Activated CD4-positive, alpha-beta T cell treated with anti-CD3 and anti-CD28 coated beads, Interleukin-2, amount 50 U/mL, for 1 hour (primary cell): ENCODE data around the gene TULP4.
"Not testable (repeated sequence)": the region's sequence is repeated elsewhere in the genome, so short reads cannot be mapped to it uniquely, and the experiment has no call there.

ENCODE experiments used
- DNase-seq: peaks from one replicate; pipeline ENCODE4 v3.0.0-alpha.2; 2020

Gene TULP4

DNA sequence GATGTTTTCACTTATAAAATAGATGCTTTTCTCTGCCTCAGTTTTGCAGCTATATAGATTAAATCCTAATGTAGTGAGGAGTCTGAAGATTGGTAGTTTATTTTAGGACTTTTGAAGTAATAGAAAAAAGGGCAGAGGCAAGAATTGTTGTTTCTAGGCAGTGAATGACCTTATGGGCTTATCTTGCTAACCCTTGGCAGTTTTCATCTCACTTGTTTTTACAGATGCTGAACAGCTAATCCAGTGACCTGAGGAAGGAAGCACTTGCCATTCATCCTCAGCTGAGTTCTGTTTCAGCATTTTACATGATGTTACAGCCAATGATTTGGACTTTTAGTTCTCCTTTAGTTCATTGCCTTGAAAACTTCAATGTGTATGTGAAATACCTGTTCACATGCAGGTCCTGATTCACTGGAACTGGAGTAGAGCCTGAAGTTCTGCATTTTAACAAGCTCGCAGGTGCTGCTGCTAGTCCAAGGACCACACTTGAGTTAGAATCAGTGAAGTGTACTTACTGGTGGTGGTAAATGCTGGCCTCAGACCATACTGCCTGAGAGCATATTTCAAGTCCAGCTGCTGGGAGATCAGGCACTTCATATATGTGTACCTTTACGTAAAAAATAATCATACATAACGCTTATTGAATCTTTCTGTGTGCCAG lies 86.9 kb downstream of the TULP4 start:
- DNase-seq = no peak

DNA sequence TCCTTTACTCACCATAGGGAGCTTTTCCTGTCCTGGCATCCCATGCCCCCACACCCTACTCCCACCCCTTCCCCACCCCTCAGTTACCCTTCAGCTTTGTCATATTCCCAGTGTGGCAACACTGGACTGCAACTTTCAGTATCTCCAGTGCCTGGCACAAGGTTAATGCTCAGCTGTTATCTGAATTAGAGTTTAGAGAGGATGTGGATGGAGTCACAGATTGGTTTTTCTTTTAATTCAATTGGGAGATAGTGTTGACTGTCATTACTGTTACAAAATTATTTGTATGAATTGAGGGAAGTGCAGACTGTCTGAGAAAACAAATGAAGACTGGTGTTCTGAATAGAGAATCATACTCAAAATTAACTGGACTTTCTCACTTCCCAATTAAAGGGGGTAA lies 89.9 kb downstream of the TULP4 start:
- DNase-seq = no peak

DNA sequence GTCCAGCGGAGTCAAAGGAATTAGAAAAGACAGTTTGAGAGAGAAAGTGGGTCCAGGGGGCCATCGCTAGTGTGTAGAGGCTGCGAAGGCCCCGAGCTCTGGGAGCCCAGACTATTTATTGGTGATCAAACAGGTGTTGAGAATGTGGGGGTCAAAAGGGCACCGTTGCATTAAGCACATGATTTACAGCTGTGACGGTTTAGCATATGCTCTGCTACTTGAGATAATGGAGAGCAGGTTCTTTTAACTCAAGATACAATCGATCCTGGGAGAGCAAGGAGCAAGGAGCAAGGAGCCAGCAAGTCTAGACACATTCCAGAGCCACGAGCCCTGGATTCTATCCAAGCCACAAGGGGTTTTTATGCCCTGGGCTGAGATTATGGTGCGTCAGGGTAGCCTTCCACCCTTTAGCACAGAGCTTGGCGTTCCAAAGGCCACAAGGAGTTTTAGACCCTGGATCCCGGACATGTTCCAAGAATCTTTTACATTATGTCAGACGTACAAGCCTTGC lies 93.1 kb downstream of the TULP4 start:
- DNase-seq = not testable (repeated sequence)

DNA sequence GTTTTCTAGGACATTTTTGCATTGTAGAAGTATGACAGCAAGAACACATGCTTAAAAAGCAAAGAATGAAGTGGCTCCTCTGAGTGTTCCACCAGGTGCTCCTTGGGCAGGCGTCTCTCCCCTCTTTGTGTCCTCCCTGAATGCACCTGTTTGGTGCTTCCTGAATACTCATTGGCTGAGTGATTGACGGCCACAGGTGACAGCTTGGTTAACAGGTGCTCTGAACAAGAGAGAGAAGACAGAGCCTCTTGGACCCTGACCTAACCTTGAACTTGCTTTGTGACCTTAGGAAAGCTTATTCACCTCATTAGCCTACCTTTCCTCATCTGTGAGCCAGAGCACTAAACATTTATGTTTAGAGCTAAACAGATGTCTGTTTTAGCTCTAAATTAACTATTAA lies 93.7 kb downstream of the TULP4 start:
- no peak for DNase-seq

DNA sequence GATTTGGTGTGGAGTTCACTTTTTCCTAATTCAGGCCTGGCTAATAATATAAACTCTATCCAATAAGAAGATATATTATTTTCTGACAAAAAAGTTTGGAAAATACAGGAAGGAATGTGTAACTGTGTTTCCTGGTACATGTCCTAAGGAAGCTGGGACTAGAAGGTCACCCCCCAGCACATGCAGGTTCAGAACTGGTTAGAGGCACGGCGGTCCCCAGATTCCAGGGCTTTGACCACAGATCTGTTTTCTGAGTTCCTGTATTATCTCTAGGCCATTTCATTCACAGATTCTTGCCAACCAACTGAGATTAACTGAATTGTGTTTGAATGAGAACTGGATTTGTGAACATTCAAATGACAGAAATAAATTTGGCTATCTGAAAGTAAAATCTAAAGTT lies 94.5 kb downstream of the TULP4 start:
- DNase-seq = no peak

DNA sequence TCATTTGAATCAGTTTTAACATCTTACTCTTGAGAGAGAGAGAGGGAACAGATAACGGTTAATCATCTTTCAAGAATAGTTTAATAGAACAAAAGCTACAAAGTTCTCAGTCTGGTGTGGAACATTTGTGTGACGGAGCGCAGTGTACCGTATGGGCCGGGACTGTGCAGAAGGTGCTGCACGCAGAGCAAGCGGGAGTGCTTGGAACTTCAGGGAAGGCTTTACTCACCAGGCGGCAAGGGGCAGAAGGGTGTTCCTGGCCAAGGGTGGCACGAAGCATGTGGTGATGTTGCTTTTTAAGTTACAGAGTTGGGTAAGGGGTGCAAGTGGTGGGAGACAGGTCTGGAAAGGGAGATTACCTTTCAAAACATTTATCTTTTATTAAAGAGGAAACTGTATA lies 95.7 kb downstream of the TULP4 start:
- DNase-seq = no peak

DNA sequence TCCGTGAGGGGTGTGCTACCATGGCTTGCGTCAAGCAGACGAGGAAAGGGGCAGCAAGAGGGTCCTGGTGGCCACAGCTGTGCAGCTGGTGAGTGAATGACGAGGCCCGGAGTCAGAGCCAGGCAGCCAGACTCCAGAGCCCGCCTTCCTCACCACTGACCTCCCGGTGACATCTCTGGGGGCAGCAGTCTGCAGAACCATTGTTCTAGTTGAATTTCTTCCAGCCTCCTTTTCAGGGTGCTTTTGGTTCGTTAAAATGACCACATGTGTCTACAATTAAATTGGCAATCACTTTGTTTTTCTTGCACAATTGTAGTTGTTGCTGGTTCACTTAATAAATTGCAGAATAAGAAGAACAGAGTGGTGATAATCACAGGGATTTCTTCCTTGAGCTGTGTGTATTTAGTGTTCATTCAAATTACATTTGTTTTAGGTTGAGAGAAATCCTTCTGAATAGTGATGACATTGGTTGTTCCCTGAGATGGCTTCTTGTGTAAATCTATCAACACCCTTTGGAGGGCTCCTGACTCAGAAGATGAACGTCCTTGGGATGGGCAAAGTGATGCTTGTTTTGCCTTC lies 96.4 kb downstream of the TULP4 start:
- DNase-seq = no peak

DNA sequence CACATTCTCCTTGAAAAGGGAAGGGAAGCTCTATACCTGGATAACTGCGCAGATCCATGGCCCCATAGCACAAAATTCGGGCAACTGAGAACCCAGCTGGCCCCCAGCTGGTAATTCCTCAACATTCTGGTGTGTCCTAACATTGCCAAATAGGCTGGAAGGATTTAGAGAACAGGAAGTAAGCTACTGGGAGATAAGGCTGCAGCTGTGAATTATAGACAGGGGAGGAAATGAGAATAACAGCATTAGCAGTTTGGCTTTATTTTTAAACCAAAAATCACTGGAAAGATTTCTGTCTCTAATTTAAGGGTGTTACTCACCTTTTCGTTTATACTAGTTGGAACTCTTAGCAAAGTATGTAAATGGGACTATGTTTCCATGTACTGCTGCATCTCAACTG lies 97.2 kb downstream of the TULP4 start:
- no peak for DNase-seq

DNA sequence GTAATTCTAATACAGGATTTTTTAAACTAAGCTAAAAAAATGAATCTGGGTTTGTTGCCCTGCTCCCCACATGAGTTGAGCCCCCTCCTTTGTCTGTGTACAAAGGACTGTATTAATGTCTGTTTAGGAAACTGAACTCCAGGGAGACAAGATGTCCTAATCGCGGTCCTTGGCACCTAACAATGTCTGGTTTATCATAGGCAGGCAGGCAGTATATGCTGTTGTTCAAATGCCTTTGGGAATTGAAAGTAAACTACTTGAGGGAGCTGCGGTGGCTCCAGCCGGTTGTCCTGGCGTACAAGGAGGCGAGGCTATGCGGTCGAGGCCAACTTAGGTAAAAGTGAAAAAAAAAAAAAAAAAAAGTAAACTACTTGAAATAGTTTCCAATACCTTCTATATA lies 98.5 kb downstream of the TULP4 start:
- DNase-seq = no peak

DNA sequence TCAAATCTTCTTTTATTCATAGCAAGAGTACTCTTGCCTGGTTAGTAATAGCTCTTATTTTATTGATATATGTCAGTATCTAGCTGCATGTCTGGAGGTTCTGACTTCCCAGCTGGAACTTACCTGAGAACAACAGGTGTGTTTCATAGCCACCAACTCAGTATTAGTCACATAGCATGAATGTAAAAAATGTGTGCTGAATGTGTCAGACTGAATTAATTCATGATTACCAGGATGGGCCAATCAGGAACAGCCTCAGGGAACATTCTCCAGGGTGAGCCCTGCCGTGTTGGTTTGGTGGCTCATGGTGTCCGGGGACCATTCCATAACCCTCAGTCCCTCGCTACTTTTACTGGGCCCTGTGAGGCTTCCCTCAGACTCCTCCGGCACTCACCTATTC lies 99.7 kb downstream of the TULP4 start:
- DNase-seq = no peak

DNA sequence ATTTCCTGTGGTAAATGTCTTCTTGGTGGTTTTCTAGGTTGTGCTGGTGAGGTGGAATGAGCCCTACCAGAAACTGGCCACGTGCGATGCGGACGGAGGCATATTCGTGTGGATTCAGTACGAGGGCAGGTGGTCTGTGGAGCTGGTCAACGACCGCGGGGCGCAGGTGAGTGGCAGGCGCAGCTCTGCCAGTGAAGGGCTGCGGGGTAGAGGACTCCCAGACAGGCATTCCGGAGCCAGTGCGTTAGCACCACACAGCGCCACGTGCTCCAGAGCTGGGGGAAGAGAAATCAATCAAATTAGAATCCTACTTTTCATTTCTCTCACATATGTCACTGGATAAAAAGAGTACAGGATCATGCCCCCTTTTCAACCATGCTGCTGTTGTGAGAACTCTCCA lies 100.8 kb downstream of the TULP4 start:
- no peak for DNase-seq

DNA sequence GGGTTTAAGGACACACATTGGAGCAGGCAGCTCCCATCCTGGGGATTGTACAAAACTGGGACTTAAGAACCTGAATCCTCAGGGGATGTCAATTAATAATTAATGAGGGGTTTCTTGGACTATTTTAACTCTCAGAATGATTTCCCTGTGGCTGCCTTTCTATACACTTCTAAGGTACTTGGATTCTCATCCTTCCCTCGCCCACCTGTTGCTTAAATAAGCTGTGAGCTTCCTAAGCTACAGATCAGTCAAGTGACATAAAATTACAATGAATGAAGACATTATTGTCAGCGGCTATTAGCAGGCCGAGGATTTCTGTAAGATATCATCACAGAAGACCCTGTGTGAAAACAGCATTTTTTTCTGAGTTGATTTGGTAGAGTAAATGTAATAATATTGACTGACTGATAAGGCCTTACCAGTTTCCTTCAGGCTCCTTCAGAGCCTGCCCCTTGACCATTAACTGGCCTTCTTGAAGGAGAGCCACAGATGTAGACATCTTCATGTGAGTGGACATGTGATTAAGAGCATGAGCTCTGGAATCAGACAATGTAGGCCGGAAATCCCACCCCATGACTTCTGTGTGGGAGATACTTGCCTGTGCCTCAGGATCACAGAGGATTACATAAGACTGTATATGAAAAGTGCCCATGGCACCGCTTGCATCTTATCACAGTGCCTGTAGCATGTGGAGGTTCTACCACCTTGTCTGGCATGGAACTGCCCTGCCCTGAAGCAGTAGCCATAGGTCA lies 101.7 kb downstream of the TULP4 start:
- no peak for DNase-seq

DNA sequence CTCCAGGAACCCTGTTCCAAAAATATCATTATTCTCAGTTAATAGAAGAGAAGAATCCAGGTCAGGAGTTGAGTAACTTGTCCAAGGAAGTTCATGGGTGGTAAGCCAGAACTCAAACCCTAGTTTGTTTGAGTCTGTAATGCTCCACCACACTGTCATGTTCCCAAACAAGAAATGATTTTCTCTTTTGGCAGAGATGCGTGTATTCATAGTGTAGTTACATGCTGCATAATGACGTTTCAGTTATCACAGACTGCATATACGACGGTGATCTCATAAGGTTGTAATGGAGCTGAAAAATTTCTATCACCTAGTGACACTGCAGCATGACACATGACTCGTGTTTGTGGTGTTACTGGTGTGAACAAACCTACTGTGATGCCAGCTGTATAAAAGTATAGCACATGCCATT lies 102.6 kb downstream of the TULP4 start:
- DNase-seq = no peak

DNA sequence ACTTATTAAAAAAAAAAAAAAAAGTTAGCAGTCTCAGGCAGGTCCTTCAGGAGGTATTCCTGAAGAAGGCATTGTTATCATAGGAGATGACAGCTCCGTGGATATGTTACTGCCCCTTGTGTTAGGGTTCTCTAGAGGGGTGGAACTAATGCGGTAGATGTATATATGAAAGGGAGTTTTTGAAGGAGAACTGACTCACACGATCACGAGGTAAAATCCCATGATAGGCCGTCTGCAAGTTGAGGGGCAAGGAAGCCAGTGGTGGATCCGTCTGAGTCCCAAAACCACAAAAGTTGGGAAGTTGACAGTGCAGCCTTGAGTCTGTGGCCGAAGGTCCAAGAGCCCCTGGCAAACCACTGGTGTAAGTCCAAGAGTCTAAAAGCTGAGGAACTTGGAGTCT lies 103.4 kb downstream of the TULP4 start:
- no peak for DNase-seq

DNA sequence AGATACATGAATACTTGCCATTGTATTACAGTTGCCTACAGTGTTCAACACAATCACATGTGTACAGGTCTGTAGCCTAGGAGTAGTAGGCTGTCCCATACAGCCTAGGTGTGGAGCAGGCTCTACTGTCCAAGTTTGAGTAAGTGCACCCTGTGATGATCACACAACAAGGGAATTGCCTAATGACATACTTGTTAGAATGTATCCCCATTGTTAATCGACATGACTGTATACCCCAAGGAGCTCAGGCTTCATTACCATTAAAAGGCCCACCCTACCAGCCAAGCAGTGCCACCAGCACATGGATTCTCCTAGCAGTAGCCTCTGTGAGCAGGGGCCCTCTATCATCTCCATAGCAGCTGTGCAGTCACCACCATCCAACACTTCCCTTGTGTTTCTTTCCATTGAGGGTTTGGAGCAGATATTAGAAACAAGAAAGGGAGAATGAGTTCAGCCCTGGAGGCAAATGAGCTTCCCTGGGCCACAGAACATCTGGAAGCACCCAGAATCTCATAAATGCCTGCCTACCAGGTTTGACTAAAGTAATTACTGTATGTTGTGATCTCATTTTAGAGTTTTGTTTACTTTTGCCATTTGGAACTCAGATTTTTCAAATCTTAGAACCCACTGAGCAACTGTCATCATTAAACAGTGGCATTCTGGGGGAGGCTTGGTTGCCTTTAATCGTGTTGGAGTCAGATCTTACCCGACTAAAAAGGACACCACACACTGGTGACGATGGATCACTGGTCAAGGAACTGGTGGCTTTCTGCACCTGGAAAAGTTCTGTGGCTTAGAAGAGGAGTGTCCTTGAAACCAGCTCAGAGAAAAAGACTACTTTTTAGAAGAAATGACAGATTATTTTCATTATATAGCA lies 104.9 kb downstream of the TULP4 start:
- no peak for DNase-seq

DNA sequence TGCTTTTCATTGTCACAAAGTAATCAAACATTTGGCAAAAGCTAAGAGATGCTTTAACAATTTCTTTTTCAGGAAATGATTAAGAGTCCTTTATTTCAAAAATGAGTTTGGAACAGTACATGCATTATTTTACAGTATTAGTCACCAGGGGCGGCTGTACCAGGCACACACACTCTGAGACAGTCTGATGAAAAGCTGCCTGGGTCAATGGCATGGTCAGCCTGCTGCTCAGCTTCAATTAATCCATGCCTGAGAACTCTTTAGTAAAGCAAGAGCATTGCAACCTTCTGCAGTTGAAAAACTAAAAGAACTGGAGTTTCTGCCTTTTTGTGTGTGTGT lies 105.5 kb downstream of the TULP4 start:
- no peak for DNase-seq

DNA sequence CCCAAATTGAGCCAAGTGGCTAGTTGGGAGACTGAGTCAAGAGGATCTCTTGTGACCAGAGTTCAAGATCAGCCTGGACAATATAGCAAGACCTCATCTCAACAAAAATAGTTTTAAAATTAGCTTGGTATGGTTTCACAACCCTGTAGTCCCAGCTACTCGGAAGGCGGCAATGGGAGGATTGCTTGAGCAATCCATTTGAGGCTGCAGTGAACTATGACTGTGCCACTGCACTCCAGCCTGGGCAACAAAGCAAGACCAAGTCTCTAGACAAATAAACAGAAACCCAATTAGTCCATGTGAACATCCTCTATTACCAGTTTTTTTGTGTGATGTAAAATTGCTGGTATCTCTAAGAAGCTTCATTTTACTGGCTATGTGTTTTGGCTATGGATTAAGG lies 106.2 kb downstream of the TULP4 start:
- no peak for DNase-seq

DNA sequence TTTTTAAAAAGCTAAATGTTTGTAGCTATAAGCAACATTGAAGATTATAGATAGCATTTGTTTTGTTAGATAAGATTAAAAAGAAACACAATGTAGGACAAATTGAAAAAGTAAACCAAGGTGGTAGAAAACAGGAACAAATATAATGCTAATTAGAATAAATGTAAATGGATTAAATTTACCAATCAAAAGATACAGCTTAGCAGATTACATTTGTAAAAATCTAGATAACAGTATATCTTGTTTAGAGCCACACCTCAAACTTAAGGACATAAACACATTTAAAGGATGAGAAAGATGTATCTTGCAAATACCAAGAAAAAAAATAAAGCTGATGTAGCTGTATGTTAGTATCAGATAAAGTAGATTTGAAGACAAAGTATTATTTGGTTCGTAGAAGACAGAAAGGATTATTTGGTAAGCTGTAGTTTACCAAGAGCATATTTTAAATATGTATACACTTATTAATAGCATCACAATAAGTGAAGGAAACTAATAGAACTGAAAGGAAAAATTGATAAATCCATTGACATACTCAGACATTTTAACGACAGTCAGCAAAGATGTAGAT lies 107.2 kb downstream of the TULP4 start:
- DNase-seq = no peak

DNA sequence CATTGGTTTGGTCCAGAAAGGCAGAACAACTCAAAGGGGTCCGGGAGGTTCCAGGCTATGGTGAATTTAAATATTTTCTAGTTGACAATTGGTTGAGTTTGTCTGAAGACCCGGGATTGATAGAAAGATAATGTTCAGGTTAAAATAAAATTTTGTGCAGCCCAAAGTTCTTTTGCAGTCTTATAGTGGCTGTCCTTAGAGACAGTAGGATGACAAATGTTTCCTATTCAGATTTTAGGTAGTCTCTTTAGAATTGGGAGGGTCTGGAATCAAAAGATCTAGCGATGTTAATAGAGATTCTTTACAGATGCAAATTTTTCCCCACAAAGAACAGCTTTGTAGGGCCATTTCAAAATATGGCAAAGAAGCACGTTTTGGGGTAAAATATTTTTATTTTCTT lies 109.1 kb downstream of the TULP4 start:
- DNase-seq = no peak

DNA sequence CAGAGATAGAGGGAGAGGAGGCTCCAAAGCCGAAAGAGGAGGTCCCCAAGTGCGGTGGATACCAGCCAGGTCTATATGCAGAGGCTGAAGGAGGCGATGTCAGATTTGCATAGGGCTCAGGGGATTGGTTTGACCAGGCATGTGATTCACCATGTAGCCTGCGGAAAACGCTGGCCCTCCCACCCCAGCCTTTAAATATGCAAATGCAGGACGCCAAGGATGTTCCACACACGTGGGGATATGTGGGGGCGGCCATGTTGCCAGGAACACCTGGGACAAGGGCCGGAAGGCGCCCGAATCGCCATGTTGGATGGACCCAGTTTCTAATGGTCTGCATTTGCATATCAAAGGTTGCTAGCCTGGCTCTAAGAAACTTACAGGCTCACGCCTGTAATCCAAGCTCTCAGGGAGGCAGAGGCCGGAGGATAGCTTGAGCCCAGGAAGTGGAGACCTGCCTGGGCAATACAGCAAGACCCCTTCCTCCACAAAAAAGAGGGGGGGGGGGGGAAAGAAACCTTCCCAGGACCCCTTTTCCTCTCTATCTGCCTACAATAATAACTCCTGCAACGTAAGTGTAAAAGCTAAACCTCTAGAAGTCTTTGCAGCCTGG lies 110.5 kb downstream of the TULP4 start:
- DNase-seq = no peak

DNA sequence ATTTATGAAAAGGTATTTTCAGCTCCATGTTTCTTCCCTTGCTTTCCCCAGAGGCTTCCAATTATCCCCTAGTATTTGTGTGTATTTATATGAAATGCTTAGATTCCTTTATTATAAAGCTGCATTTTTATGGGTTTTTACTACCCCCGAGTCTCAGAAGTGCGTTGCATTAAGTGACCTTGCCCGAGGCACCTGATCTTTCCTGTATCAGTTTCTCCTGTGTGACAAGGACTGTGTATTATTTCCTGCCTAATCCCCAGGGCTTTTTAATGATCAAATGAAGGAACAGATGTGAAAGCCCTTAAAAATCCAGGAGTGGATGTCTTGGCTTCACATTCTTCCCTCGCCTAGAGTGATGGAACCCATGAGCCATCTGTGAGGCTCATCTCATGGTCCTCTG lies 118.8 kb downstream of the TULP4 start:
- DNase-seq = no peak

DNA sequence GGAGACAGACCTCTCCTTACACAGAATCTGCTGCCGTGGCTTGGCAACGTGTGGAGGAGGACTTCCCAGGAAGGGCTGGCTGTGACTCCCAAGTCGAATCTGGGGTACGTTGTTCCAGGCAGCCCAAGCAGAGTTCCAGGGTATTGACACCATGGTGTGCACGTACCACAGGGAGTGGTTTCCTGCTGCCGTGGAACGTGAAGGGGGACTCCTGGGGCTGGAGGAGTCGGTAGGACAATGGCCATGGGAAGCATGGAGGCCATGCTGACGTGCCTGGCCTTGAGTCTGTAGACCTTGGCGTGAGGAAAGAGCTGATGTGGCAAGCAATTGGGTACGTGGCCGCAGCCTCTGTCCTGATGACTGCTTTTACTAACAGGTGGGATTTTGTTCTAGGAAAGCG lies 119.3 kb downstream of the TULP4 start:
- no peak for DNase-seq

DNA sequence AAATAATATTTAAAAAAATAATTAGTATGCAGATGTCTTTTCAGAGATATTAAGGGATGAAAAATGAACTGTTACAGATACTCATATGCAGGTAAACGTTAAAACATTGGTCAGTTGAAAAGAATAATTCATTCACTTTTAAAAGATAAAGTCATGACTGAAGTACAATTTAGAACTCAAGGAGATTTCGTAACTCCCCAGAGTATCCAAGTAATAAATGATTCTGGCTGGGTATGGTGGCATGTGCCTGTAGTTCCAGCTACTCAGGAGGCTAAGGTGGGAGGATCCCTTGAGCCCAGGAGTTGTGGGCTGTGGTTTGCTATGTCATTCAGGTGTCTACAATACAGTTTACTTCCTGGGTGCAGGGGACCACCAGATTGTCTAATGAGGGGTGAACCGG lies 125.3 kb downstream of the TULP4 start:
- no peak for DNase-seq
